Natural killer cell treated with Interleukin-12 subunit alpha and Interleukin-12 subunit beta and Interleukin-15 and Interleukin-18, amount 100 ng/mL, for 72 hours (primary cell): ENCODE results near the gene OLA1. TPM values are rescaled to one million over a fixed set of nuclear protein-coding genes. Genes with fewer than 3 reads are reported as not detected.

ENCODE experiments used
- ATAC-seq, 2 donors: fragments of 150-1000 bp; cut with Tn5 transposase in 1 of 2; sonication (Bioruptor Pico), chemical (Tn5 transposase) in 1 of 2; 2 replicates each; pipeline ENCODE4 v1.10.0; 2021
- DNase-seq: peaks from one replicate; pipeline ENCODE4 v3.0.0; 2022; ENCODE audit warnings: low spot score
- H3K27ac Mint-ChIP-seq, 2 donors: 1 replicate in 1 of 2; 2 replicates in 1 of 2; pipeline ENCODE4 v1.8.0; 2022; ENCODE audit warnings: mixed read lengths in 2 of 2, mild to moderate bottlenecking in 1 of 2, moderate library complexity in 1 of 2
- H3K27me3 Mint-ChIP-seq, 2 donors: 1 replicate in 1 of 2; 2 replicates in 1 of 2; pipeline ENCODE4 v1.8.0; 2022; ENCODE audit warnings: mixed read lengths in 2 of 2
- H3K36me3 Mint-ChIP-seq: one replicate; pipeline ENCODE4 v1.8.0; 2022; ENCODE audit warnings: mixed read lengths
- H3K4me1 Mint-ChIP-seq, 2 donors: 1 replicate in 1 of 2; 2 replicates in 1 of 2; pipeline ENCODE4 v1.8.0; 2022; ENCODE audit warnings: low read depth in 2 of 2, mixed read lengths in 2 of 2, mild to moderate bottlenecking in 1 of 2
- H3K4me3 Mint-ChIP-seq: one replicate; pipeline ENCODE4 v1.8.0; 2022; ENCODE audit warnings: mixed read lengths
- H3K9me3 Mint-ChIP-seq: 2 replicates; pipeline ENCODE4 v1.8.0; 2022; ENCODE audit warnings: mixed read lengths
- total RNA-seq, 2 donors: library from RNA; stranded (reverse); gene quantifications; one replicate each; pipeline ENCODE4 v1.2.3, GENCODE V29; 2022

Gene OLA1
- total RNA-seq, 2 donors from 2014 or later: 78.0 to 88.5 TPM

- no peak for DNase-seq
- no peak for ATAC-seq
- H3K4me3 Mint-ChIP-seq: no peak overlapping the region
- H3K27me3 Mint-ChIP-seq: no peaks in the 10 kb centered on the region
- no peaks in the 10 kb centered on the region for H3K9me3 Mint-ChIP-seq
- peaks cover 13% of the 10 kb centered on the region for H3K36me3 Mint-ChIP-seq
- no peak overlapping the region for H3K27ac Mint-ChIP-seq
- H3K4me1 Mint-ChIP-seq: peaks cover 4 to 5% of the 10 kb centered on the region in 2 donors
Observed at GRCh38 chr2:174076040-174076439, 172.3 kb downstream of the OLA1 start.

DNA sequence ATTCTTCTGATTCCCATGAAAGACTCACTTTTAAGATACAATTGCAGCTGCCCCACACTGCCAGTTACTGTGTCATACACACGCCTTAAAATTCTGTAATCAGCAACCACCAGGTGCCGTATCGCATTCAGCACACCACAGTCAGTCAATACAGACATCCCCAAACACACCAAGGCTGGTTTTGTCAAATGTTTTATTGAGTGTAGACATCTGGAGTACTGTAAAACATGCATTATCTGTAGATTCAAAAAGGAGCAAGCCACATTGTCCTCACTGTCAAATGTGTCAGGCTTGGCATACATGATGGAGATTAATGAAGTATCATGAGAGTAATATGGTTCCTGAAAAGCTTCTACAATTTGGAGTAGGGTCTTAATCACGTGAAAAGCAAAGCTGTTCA, 173.5 kb downstream of the OLA1 start:
- no peak for DNase-seq
- H3K27me3 Mint-ChIP-seq: no peaks in the 10 kb centered on the region
- H3K4me1 Mint-ChIP-seq: peaks cover 4 to 5% of the 10 kb centered on the region in 2 donors
- peaks cover 13% of the 10 kb centered on the region for H3K36me3 Mint-ChIP-seq
- H3K9me3 Mint-ChIP-seq: no peaks in the 10 kb centered on the region
- no peak overlapping the region for H3K27ac Mint-ChIP-seq
- no peak for ATAC-seq
- H3K4me3 Mint-ChIP-seq: no peak overlapping the region

- Mint-ChIP-seq H3K36me3 (peaks cover 12% of the 10 kb centered on the region), H3K4me1 (peaks cover 4 to 5% of the 10 kb centered on the region in 2 donors)
Observed at GRCh38 chr2:174072857-174073256, 175.5 kb downstream of the OLA1 start.

GRCh38 chr2:174072069-174072468, 176.3 kb downstream of the OLA1 start:
- H3K9me3 Mint-ChIP-seq: no peaks in the 10 kb centered on the region
- H3K4me1 Mint-ChIP-seq: peaks cover 4 to 5% of the 10 kb centered on the region in 2 donors
- no peak overlapping the region for H3K27ac Mint-ChIP-seq
- no peak overlapping the region for H3K4me3 Mint-ChIP-seq
- no peak for ATAC-seq
- DNase-seq: no peak
- peaks cover 9% of the 10 kb centered on the region for H3K36me3 Mint-ChIP-seq
- H3K27me3 Mint-ChIP-seq: no peaks in the 10 kb centered on the region

More at GRCh38 chr2:174072857-174073256, 175.5 kb downstream of the OLA1 start:
- H3K27me3 Mint-ChIP-seq: no peaks in the 10 kb centered on the region
- H3K9me3 Mint-ChIP-seq: no peaks in the 10 kb centered on the region
- H3K4me3 Mint-ChIP-seq: no peak overlapping the region
- ATAC-seq: no peak
- H3K27ac Mint-ChIP-seq: no peak overlapping the region
- no peak for DNase-seq

- Mint-ChIP-seq H3K4me1 (peaks cover 4 to 7% of the 10 kb centered on the region in 2 donors), H3K36me3 (peaks cover 9% of the 10 kb centered on the region), H3K27ac (no peak overlapping the region), H3K4me3 (no peak overlapping the region), H3K27me3 (peaks cover 4 to 7% of the 10 kb centered on the region in 2 donors), H3K9me3 (peaks cover 3% of the 10 kb centered on the region)
- DNase-seq (no peak), ATAC-seq (no peak)
Observed at GRCh38 chr2:174071321-174071720, 177.0 kb downstream of the OLA1 start.

- ATAC-seq (no peak), DNase-seq (no peak)
- Mint-ChIP-seq H3K27ac (no peak overlapping the region), H3K36me3 (peaks cover 9% of the 10 kb centered on the region), H3K27me3 (peaks cover 6 to 10% of the 10 kb centered on the region in 2 donors), H3K9me3 (peaks cover 3% of the 10 kb centered on the region), H3K4me1 (peaks cover 4 to 7% of the 10 kb centered on the region in 2 donors), H3K4me3 (no peak overlapping the region)
Observed at GRCh38 chr2:174070281-174070680, 178.1 kb downstream of the OLA1 start.

- ATAC-seq (no peak), DNase-seq (no peak)
- H3K4me1 Mint-ChIP-seq: peaks cover 4 to 7% of the 10 kb centered on the region in 2 donors
- peaks cover 19 to 22% of the 10 kb centered on the region in 2 donors for H3K27me3 Mint-ChIP-seq
- H3K4me3 Mint-ChIP-seq: no peak overlapping the region
- H3K27ac Mint-ChIP-seq: no peak overlapping the region
- H3K9me3 Mint-ChIP-seq: peaks cover 3% of the 10 kb centered on the region
- peaks cover 4% of the 10 kb centered on the region for H3K36me3 Mint-ChIP-seq
Observed at GRCh38 chr2:174067815-174068214, 180.5 kb downstream of the OLA1 start.

DNA sequence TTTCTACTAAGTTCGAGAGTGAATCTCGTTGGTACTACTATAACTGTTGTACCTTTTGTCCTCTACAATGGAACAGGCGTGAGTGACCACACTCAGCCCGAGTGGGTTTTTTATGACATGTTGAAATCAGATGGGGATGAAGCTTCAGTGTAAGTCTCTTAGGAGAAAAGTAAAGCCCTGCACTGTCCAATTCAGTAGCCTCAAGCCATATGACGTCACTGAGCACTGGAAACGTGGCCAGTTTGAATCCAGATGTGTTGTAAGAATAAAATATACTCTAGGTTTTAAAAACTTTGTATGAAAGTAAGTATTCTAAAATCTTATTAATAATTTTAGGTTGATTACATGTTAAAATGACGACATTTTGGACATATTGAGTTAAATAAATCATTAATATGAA, 181.5 kb downstream of the OLA1 start:
- Mint-ChIP-seq H3K36me3 (no peaks in the 10 kb centered on the region), H3K27me3 (peaks cover 21 to 26% of the 10 kb centered on the region in 2 donors), H3K27ac (no peak overlapping the region), H3K9me3 (peaks cover 3% of the 10 kb centered on the region), H3K4me3 (no peak overlapping the region), H3K4me1 (peaks cover 0 to 2% of the 10 kb centered on the region in 2 donors)
- ATAC-seq: no peak
- DNase-seq: no peak

DNA sequence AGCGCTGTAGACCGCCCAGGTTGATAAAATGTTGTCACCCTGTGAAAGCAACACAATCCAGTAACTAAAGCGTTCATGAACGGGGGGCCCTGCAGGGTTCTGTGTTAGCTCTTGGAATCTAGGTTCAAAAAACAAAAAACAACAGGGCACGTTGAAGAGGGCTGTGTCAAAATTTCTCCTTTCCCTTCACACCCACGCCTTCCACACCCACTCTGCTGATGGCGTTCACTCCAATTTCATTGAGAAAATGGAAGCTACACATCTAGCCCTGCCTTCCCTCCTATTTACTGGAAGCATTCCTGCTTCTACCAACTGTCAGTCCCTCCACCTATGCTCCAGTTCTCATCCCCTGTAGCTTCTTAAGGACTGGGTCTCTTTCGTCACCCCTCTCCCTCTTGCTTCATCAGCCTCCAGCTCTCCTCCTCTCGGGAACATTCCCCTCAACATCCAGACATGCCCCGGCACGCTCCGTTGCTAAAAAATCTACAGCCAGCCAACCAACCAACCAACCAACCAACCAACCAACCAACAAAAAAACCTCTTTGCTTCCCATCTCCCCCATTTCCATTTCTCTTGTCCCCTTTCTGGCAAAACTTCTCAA, 184.7 kb downstream of the OLA1 start:
- no peak for DNase-seq
- no peaks in the 10 kb centered on the region for H3K36me3 Mint-ChIP-seq
- H3K9me3 Mint-ChIP-seq: peaks cover 3% of the 10 kb centered on the region
- H3K27ac Mint-ChIP-seq: no peak overlapping the region
- no peak overlapping the region for H3K4me3 Mint-ChIP-seq
- H3K4me1 Mint-ChIP-seq: peaks cover 0 to 2% of the 10 kb centered on the region in 2 donors
- H3K27me3 Mint-ChIP-seq: peaks cover 29 to 33% of the 10 kb centered on the region in 2 donors
- ATAC-seq: no peak

DNA sequence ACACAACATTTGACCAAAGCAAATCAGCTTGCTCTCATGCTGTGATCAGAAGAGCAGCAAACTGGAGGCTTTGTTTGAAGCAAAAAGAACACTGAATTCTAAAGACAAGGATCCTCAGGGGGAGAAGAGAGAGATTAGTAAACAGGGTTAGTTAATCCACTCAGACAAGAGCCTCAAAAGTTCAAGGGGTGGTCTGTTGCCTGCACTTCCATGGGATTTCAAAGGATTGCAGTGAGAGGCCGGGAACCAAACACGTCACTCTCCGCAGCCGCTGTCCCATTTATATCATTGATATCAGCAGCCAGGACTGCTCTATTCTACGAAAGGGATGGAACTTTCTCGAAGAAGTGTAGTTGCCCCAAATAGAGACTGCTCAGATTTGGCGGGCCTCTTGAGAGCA, 185.4 kb downstream of the OLA1 start:
- no peak for DNase-seq
- Mint-ChIP-seq H3K4me3 (no peak overlapping the region), H3K4me1 (peaks cover 0 to 2% of the 10 kb centered on the region in 2 donors), H3K27ac (no peak overlapping the region), H3K27me3 (peaks cover 29 to 33% of the 10 kb centered on the region in 2 donors), H3K9me3 (peaks cover 3% of the 10 kb centered on the region), H3K36me3 (no peaks in the 10 kb centered on the region)
- no peak for ATAC-seq

DNA sequence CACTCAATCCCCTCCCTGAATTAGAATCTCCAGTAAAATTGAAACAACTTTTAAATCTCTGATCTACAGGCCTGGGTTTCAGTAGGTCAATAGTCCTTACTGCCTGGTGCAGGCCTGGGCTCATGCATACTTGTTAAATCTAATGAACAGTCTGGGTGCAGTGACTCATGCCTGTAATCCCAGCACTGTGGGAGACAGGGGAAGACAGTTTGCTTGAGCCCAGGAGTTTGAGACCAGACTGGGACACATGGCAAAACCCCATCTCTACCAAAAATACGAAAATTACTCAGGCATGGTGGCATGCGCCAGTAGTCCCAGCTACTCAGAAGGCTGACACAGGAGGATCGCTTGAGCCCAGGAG, 188.5 kb downstream of the OLA1 start:
- Mint-ChIP-seq H3K4me3 (no peak overlapping the region), H3K9me3 (peaks cover 3% of the 10 kb centered on the region), H3K36me3 (no peaks in the 10 kb centered on the region), H3K27me3 (peaks cover 24 to 29% of the 10 kb centered on the region in 2 donors), H3K4me1 (no peaks in the 10 kb centered on the region), H3K27ac (no peak overlapping the region)
- DNase-seq (no peak), ATAC-seq (no peak)

DNA sequence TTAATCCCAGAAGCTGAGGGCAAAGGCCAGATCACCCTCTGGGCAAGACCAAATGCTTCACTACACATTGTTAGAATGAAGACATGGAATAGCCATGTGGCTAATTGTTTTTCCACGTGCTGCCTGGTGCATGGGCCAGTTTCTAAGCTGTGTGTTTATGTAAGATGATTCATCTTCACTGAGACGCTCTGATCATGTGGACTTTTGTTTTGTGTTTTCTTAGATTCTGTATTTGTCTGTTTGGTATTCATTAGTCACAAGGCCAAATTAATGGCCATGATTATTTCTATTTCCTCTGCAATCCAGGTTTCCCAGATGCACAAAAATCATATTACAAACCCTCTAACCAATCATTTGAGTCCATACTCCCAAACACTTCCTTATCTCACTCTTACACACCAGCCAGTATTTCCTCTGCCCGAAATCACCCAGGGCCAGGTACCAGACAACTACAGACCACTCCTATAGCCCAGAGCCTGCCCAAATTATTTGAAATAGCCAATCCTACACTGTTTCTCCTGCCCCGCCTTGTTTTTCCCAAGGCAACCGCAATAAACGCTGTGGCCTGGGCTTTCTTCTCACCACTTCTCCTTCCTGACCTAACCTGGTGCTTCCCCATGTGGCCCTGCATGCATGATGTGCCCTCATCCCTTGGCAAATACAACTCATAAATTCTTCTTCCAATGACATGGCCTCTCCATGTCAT, 189.0 kb downstream of the OLA1 start:
- ATAC-seq (no peak), DNase-seq (no peak)
- H3K4me1 Mint-ChIP-seq: no peaks in the 10 kb centered on the region
- H3K4me3 Mint-ChIP-seq: no peak overlapping the region
- H3K27ac Mint-ChIP-seq: no peak overlapping the region
- no peaks in the 10 kb centered on the region for H3K36me3 Mint-ChIP-seq
- peaks cover 3% of the 10 kb centered on the region for H3K9me3 Mint-ChIP-seq
- peaks cover 19 to 26% of the 10 kb centered on the region in 2 donors for H3K27me3 Mint-ChIP-seq

DNA sequence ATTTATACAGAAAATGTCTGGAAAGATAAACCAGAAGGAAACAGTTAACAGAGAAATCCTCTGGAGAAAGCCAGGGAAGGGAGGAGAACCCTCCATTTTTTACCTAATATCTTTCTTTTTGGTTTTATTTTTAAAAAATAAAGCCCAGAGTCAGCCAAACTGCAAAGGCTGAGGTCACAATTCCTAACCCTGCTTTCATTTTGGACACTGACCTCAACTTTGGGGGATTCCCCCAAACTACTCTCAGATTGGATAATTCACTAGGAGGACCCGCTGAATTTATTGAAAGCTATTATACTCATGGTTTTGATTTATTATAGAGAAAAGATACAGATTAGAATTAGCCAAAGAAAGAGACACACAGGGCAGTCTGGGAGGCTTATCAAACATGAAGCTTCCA, 189.9 kb downstream of the OLA1 start:
- Mint-ChIP-seq H3K27ac (no peak overlapping the region), H3K36me3 (no peaks in the 10 kb centered on the region), H3K27me3 (peaks cover 14 to 26% of the 10 kb centered on the region in 2 donors), H3K9me3 (peaks cover 3% of the 10 kb centered on the region), H3K4me3 (no peak overlapping the region), H3K4me1 (no peaks in the 10 kb centered on the region)
- DNase-seq (no peak), ATAC-seq (no peak)

- ATAC-seq (no peak), DNase-seq (no peak)
- Mint-ChIP-seq H3K27me3 (peaks cover 14 to 24% of the 10 kb centered on the region in 2 donors), H3K4me1 (no peaks in the 10 kb centered on the region), H3K36me3 (no peaks in the 10 kb centered on the region), H3K9me3 (peaks cover 3% of the 10 kb centered on the region), H3K4me3 (no peak overlapping the region), H3K27ac (no peak overlapping the region)
Observed at GRCh38 chr2:174058026-174058425, 190.3 kb downstream of the OLA1 start.
